Vagina (tissue), 2 donors: ENCODE measurements around the gene MINDY1. TPM values are rescaled to one million over a fixed set of nuclear protein-coding genes. Genes with fewer than 3 reads are reported as not detected.

Source experiments
- DNase-seq, 2 donors: peaks; one replicate each; pipeline ENCODE4 v3.0.0-alpha.2; 2017; ENCODE audit errors: extremely low spot score in 2 of 2
- H3K27ac ChIP-seq: fragments of 200-600 bp; sonication (generic); one replicate; pipeline ENCODE4 v1.5.1; 2019
- H3K27me3 ChIP-seq: fragments of 200-600 bp; sonication (generic); one replicate; pipeline ENCODE4 v1.5.1; 2019
- H3K36me3 ChIP-seq, 2 donors: fragments of 200-600 bp; sonication (generic); one replicate each; pipeline ENCODE4 v1.5.1; 2017 to 2019
- H3K4me1 ChIP-seq: fragments of 200-600 bp; sonication (generic); one replicate; pipeline ENCODE4 v1.5.1; 2019
- H3K4me3 ChIP-seq, 2 donors: fragments of 200-600 bp; sonication (generic); 1 replicate in 1 of 2; 2 replicates in 1 of 2; pipeline ENCODE4 v1.5.1; 2016 to 2019
- H3K9me3 ChIP-seq: fragments of 200-600 bp; sonication (generic); one replicate; pipeline ENCODE4 v1.5.1; 2019
- CTCF ChIP-seq, 3 experiments: fragments of 450-650 bp in 2 of 3; fragments of 200-600 bp in 1 of 3; sonication (generic) in 1 of 3; IDR thresholded peaks; one replicate each; pipeline ENCODE4 v1.5.1; 2017 to 2019; ENCODE audit warnings: antibody characterized with exemption in 3 of 3, mild to moderate bottlenecking in 2 of 3, moderate library complexity in 2 of 3
- POLR2A ChIP-seq, 2 donors: fragments of 450-650 bp; IDR thresholded peaks; one replicate each; pipeline ENCODE4 v1.6.1; 2017; ENCODE audit warnings: antibody characterized with exemption in 2 of 2, mild to moderate bottlenecking in 2 of 2, moderate library complexity in 2 of 2
- POLR2AphosphoS5 ChIP-seq, 2 donors: sonication (generic); formaldehyde crosslinking; IDR thresholded peaks; one replicate each; pipeline ENCODE4 v1.9.0; 2017; ENCODE audit warnings: antibody characterized with exemption in 2 of 2, mild to moderate bottlenecking in 2 of 2, low read depth in 1 of 2; ENCODE audit not compliant: insufficient read depth in 1 of 2
- intact Hi-C: fragments of 100-400 bp; cut with DNase I; formaldehyde crosslinking; loops from one replicate; pipeline ENCODE4 v1.15.1; 2023
- total RNA-seq: library from RNA; depleted of rRNA; stranded (reverse); fragments of >200 nt; gene quantifications from one replicate; pipeline ENCODE4 v1.2.3, GENCODE V29; 2016

Gene MINDY1
- total RNA-seq, 1 donor from 2014 or later: 27.0 TPM

- Histone ChIP-seq H3K4me1 (peaks cover 47% of the 10 kb centered on the region), H3K4me3 (no peak overlapping the region), H3K36me3 (no peaks in the 10 kb centered on the region), H3K27ac (peak overlapping the region; percentile 64), H3K9me3 (no peaks in the 10 kb centered on the region), H3K27me3 (no peaks in the 10 kb centered on the region)
- no peak for TF ChIP-seq POLR2A (IDR thresholded peaks at IDR 0.05)
- no peak for TF ChIP-seq POLR2AphosphoS5 (IDR thresholded peaks at IDR 0.05; ENCODE audit: insufficient read depth in 1 of 2, low read depth in 1 of 2)
- TF ChIP-seq CTCF (IDR thresholded peaks at IDR 0.05): no peak
- DNase-seq: no peak
- intact Hi-C loops: no loop called here
Observed at GRCh38 chr1:150976401-150976821, 30.3 kb downstream of the MINDY1 start.

- no peaks in the 10 kb centered on the region for H3K36me3 ChIP-seq
- no peak for DNase-seq
- TF ChIP-seq POLR2A (IDR thresholded peaks at IDR 0.05): peak in 1 of 2 donors; percentile 38
- TF ChIP-seq CTCF (IDR thresholded peaks at IDR 0.05): no peak
- H3K4me1 ChIP-seq: peaks cover 60% of the 10 kb centered on the region
- peak within 1 kb of the TSS; percentile 67 to 97 for H3K4me3 ChIP-seq
- H3K9me3 ChIP-seq: no peaks in the 10 kb centered on the region
- no peaks in the 10 kb centered on the region for H3K27me3 ChIP-seq
- intact Hi-C loops: no loop called here
- H3K27ac ChIP-seq: peak within 1 kb of the TSS; percentile 96
Observed at GRCh38 chr1:150974580-150975478, 31.9 kb downstream of the MINDY1 start, which contains the start of gene CERS2. Gene CERS2, minus strand, starts transcription at chr1:150974835. Its CDS starts 5,745 bp downstream, at chr1:150969090.

- DNase-seq: no peak
- H3K4me1 ChIP-seq: peaks cover 60% of the 10 kb centered on the region
- intact Hi-C loops: no loop called here
- H3K27me3 ChIP-seq: no peaks in the 10 kb centered on the region
- no peak for TF ChIP-seq CTCF (IDR thresholded peaks at IDR 0.05)
- peak in 1 of 2 donors; percentile 53 for TF ChIP-seq POLR2AphosphoS5 (IDR thresholded peaks at IDR 0.05; ENCODE audit: insufficient read depth in 1 of 2, low read depth in 1 of 2)
- no peaks in the 10 kb centered on the region for H3K36me3 ChIP-seq
- H3K9me3 ChIP-seq: no peaks in the 10 kb centered on the region
- H3K27ac ChIP-seq: peak overlapping the region; percentile 96
- peak overlapping the region; percentile 67 to 97 for H3K4me3 ChIP-seq
Observed at GRCh38 chr1:150973836-150974579, 32.7 kb downstream of the MINDY1 start.

GRCh38 chr1:150973258-150973835, 33.4 kb downstream of the MINDY1 start:
- TF ChIP-seq CTCF (IDR thresholded peaks at IDR 0.05) (no peak), POLR2AphosphoS5 (IDR thresholded peaks at IDR 0.05; ENCODE audit: insufficient read depth in 1 of 2, low read depth in 1 of 2) (no peak), POLR2A (IDR thresholded peaks at IDR 0.05) (no peak)
- Histone ChIP-seq H3K36me3 (peaks cover 0 to 5% of the 10 kb centered on the region in 2 donors), H3K27me3 (no peaks in the 10 kb centered on the region), H3K9me3 (no peaks in the 10 kb centered on the region), H3K4me3 (peak overlapping the region; percentile 67 to 97), H3K4me1 (peaks cover 58% of the 10 kb centered on the region), H3K27ac (peak overlapping the region; percentile 96)
- intact Hi-C loops: no loop called here
- no peak for DNase-seq
